DND-41 (cell line): ENCODE data around the gene SCYGR1.

Source experiments
- ATAC-seq: fragments of 200-7000 bp; cut with Tn5 transposase; 3 replicates; pipeline ENCODE4 v1.9.1; 2021; ENCODE audit warnings: low read depth; ENCODE audit not compliant: insufficient read depth
- DNase-seq: peaks from one replicate; pipeline ENCODE4 v3.0.0-alpha.2; 2020
- H2AFZ ChIP-seq: 2 replicates; pipeline ENCODE4 v1.6.0; 2012; ENCODE audit warnings: low read depth, low read length
- H3K27ac ChIP-seq: 2 replicates; pipeline ENCODE4 v1.5.1; 2012; ENCODE audit warnings: low read length, inconsistent platforms
- H3K27me3 ChIP-seq: fragments of 200-600 bp; sonication (generic); 2 replicates; pipeline ENCODE4 v1.6.0; 2012; ENCODE audit warnings: low read length, mild to moderate bottlenecking, inconsistent platforms; ENCODE audit not compliant: insufficient read depth, poor library complexity
- H3K36me3 ChIP-seq: 2 replicates; pipeline ENCODE4 v1.5.1; 2012; ENCODE audit warnings: low read length, inconsistent platforms; ENCODE audit not compliant: insufficient read depth
- H3K4me1 ChIP-seq: 2 replicates; pipeline ENCODE4 v1.5.1; 2012; ENCODE audit warnings: mild to moderate bottlenecking, low read length; ENCODE audit not compliant: insufficient read depth
- H3K4me2 ChIP-seq: 2 replicates; pipeline ENCODE4 v1.6.0; 2012; ENCODE audit warnings: mild to moderate bottlenecking, moderate library complexity, low read length, inconsistent platforms; ENCODE audit not compliant: insufficient read depth
- H3K4me3 ChIP-seq, 2 experiments: fragments of 200-600 bp in 1 of 2; shearing (Covaris generic) in 1 of 2; 2 replicates each; pipeline ENCODE4 v1.5.1; 2012 to 2016; ENCODE audit warnings: inconsistent platforms in 2 of 2, low read length in 2 of 2, mild to moderate bottlenecking in 2 of 2, low read depth in 1 of 2, moderate library complexity in 1 of 2
- H3K79me2 ChIP-seq: 2 replicates; pipeline ENCODE4 v1.6.0; 2012; ENCODE audit warnings: low read length, inconsistent platforms; ENCODE audit not compliant: insufficient read depth
- H3K9ac ChIP-seq: 2 replicates; pipeline ENCODE4 v1.6.0; 2012; ENCODE audit warnings: low read depth, mild to moderate bottlenecking, inconsistent platforms, low read length, moderate library complexity
- H3K9me3 ChIP-seq: 2 replicates; pipeline ENCODE4 v1.5.1; 2012; ENCODE audit warnings: low read length, moderate library complexity, mild to moderate bottlenecking, inconsistent platforms; ENCODE audit not compliant: insufficient read depth, severe bottlenecking
- H4K20me1 ChIP-seq: 2 replicates; pipeline ENCODE4 v1.6.0; 2012; ENCODE audit warnings: low read length; ENCODE audit not compliant: insufficient read depth
- EZH2 ChIP-seq: IDR thresholded peaks from 3 replicates; pipeline ENCODE4 v1.6.1; 2012; ENCODE audit warnings: borderline replicate concordance, low read depth, mild to moderate bottlenecking, moderate library complexity, low read length, inconsistent platforms; ENCODE audit not compliant: severe bottlenecking
- TF ChIP-seq, protein P1 (sequence below): IDR thresholded peaks from 2 replicates; pipeline ENCODE4 v1.5.1; 2012; ENCODE audit warnings: borderline replicate concordance, low read length, moderate library complexity, mild to moderate bottlenecking; ENCODE audit not compliant: poor library complexity, severe bottlenecking; ENCODE audit errors: extremely low read depth

The SCYGR1 gene

DNA sequence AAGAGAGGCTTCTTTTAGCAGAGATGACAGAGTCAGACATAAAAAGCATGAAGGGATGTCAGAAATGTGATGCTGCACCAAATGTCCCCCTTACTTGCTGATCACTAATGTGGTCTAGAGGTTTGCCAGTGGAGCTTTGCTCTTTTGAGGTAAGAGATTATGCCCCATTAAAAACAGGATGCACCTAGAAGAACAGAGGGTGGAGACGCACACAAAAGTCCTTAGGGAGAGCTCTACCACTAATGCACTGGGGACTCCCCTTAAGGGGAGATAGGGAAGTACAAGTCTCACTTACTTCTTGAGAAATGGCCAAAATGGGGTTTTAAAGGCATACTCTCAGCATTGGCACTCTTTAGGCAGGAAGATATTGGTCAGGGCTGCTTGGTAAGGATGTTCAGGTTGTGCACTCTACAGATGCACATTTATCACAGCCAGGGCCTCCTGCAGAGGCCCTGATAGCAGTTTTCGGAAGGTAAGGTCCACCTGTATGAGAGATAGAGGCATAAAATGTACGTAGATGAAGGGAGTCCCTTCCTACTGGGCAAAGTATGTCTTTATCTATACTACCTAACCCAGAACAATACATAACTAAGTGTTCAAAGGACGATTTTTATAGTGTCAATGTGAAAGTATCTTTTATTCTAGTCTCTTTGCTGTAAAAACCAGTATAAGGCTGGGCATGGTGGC, 17.0 kb upstream of the SCYGR1 start:
- ATAC-seq = 0 out of 3 replicates have a peak, but pooled peaks have one; percentile 17
- H3K4me2 ChIP-seq = no peak overlapping the region

DNA sequence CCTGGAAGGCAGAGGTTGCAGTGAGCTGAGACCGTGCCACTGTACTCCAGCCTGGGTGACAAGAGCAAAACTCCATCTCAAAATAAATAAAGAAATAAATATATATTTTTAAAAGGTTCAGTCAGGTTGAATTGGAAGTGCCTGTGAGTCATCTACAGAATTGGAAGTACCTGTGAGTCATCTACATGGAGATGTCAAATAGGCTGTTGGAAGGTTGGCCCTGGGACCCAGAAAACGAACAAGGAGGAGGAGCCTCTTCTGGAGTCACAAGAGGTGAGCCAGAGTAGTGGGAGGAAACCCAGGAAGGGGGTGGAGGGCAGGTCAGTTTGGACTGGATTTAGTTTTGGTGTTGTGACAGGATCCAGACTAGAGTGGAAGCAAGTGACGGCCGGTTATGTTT, 15.2 kb upstream of the SCYGR1 start:
- H3K4me1 ChIP-seq = no peaks in the 10 kb centered on the region
- H2AFZ ChIP-seq = no peak overlapping the region
- no peaks in the 10 kb centered on the region for H3K79me2 ChIP-seq
- H3K27me3 ChIP-seq = no peaks in the 10 kb centered on the region
- H3K4me3 ChIP-seq = no peak overlapping the region
- no peak overlapping the region for H3K27ac ChIP-seq
- no peaks in the 10 kb centered on the region for H3K9me3 ChIP-seq
- DNase-seq = no peak
- H3K9ac ChIP-seq = no peak overlapping the region
- H4K20me1 ChIP-seq = no peaks in the 10 kb centered on the region
- no peaks in the 10 kb centered on the region for H3K36me3 ChIP-seq
- TF ChIP-seq, protein P1, sequence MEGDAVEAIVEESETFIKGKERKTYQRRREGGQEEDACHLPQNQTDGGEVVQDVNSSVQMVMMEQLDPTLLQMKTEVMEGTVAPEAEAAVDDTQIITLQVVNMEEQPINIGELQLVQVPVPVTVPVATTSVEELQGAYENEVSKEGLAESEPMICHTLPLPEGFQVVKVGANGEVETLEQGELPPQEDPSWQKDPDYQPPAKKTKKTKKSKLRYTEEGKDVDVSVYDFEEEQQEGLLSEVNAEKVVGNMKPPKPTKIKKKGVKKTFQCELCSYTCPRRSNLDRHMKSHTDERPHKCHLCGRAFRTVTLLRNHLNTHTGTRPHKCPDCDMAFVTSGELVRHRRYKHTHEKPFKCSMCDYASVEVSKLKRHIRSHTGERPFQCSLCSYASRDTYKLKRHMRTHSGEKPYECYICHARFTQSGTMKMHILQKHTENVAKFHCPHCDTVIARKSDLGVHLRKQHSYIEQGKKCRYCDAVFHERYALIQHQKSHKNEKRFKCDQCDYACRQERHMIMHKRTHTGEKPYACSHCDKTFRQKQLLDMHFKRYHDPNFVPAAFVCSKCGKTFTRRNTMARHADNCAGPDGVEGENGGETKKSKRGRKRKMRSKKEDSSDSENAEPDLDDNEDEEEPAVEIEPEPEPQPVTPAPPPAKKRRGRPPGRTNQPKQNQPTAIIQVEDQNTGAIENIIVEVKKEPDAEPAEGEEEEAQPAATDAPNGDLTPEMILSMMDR = no peak
- TF ChIP-seq EZH2 = no peak
- H3K4me2 ChIP-seq = no peak overlapping the region
- no peak for ATAC-seq

More for the DNA sequence above, 17.0 kb upstream of the SCYGR1 start:
- no peaks in the 10 kb centered on the region for H3K4me1 ChIP-seq
- no peak for TF ChIP-seq EZH2
- TF ChIP-seq, protein P1 = no peak
- H3K36me3 ChIP-seq = no peaks in the 10 kb centered on the region
- DNase-seq = no peak
- H4K20me1 ChIP-seq = no peaks in the 10 kb centered on the region
- H3K9me3 ChIP-seq = no peaks in the 10 kb centered on the region
- H3K27ac ChIP-seq = no peak overlapping the region
- no peak overlapping the region for H3K4me3 ChIP-seq
- H3K9ac ChIP-seq = no peak overlapping the region
- no peaks in the 10 kb centered on the region for H3K27me3 ChIP-seq
- no peaks in the 10 kb centered on the region for H3K79me2 ChIP-seq
- H2AFZ ChIP-seq = no peak overlapping the region

- H2AFZ ChIP-seq = no peak overlapping the region
- TF ChIP-seq, protein P1 = no peak
- no peak for TF ChIP-seq EZH2
- H3K4me2 ChIP-seq = no peak overlapping the region
- H4K20me1 ChIP-seq = no peaks in the 10 kb centered on the region
- ATAC-seq = no peak
- DNase-seq = no peak
- no peaks in the 10 kb centered on the region for H3K27me3 ChIP-seq
- H3K4me3 ChIP-seq = no peak overlapping the region
- H3K9me3 ChIP-seq = no peaks in the 10 kb centered on the region
- H3K4me1 ChIP-seq = no peaks in the 10 kb centered on the region
- H3K36me3 ChIP-seq = no peaks in the 10 kb centered on the region
- H3K79me2 ChIP-seq = no peaks in the 10 kb centered on the region
- no peak overlapping the region for H3K27ac ChIP-seq
- no peak overlapping the region for H3K9ac ChIP-seq
Measured at GRCh38 chr2:227402321-227402720, 14.6 kb upstream of the SCYGR1 start.
